GM18873 (cell line): ENCODE measurements around the gene EPHA1.
A peak's percentile ranks its signal among the peaks of the same experiment; 100 is the strongest.

Experiments used
- ATAC-seq: cut with Tn5 transposase; IDR thresholded peaks from one replicate; pipeline ENCODE4 v1.9.1; 2021; ENCODE audit warnings: mild to moderate bottlenecking, moderate library complexity, moderate number of reproducible peaks; ENCODE audit not compliant: unreplicated experiment, low FRiP score

The EPHA1 gene

DNA sequence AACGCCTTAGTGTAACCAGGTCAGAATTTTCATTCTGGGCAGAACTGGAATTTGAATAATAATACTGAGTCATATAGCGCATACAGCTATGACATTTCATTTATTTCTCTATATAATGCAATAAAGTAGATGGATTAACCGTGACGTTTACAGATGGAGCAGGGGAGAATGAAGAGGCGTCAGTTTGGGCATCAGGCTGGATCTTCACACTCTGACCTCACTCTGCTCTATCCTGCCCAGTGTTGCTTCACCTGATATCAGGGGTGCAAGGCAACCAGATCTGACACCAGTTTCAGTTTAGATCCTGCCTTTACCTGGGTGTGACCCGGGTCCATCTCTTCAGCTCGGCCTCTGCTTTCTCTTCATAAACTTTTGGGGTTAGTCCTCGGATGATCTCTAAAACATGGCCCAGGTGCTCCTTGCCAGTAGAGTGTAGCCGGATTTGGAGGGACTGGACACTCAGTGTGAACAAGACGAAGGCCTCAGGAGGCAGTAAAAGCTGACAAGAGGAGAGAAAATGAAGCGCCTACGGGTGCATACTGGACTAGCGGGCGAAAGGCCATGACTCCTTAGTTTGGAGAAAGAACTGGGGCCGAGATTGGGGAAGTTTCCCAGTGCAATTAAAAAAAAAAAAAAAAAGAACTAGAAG, 28.9 kb downstream of the EPHA1 start:
- peak; percentile 18 for ATAC-seq

DNA sequence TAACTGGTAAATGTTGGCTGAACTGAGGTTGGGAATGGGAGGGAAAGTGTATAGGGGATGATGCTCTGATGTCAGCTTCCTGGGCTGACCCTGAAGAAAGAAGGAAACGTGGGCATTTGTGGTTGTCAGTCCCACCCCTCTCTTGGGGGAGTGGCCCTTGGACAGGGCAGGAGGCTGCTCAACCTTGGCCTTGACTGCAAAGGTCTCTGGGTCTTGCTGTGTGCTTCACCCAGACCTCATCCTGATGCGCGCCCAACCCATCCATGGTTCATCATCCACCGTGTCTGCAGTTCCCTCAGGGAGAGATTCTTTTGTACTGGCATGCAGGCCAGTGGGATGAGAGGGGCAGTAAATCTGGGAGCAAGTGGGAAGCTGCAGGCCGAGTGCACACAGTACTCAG, 32.3 kb downstream of the EPHA1 start:
- no peak for ATAC-seq

DNA sequence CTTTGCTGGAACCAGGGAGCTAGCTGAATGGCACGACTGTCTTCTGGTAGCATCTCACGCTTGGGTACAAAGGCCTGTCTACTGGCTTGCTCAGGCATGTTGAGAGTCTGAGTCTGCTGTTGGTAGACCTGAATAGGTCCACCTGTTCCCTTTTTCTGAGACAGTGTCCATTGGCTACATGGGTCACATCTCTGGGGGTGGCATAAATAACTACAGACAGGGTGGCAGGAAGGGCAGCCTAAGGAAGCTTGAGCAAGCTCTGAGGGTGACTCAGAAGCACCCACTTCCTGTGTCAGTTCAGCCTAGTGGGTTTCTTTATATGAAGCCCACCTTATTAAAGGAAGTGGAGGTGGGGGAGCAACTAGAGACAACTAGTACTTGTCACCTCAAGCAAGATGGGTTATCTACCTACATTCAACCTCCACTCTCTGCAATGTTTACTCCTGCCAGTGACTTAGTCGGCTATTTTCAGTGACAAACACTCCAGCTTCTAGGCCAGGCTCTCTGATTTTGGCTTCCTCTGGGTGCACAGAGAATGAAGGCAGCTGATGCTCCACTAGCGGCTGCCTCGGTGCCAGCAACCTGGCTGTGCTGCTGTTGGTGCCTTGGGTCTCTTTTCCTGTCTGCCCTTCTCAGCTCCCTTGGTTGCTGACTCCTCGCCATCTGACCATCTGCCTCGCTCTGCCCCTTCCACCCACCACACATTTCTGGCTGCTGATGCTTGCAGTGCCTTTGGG, 33.2 kb downstream of the EPHA1 start:
- no peak for ATAC-seq

DNA sequence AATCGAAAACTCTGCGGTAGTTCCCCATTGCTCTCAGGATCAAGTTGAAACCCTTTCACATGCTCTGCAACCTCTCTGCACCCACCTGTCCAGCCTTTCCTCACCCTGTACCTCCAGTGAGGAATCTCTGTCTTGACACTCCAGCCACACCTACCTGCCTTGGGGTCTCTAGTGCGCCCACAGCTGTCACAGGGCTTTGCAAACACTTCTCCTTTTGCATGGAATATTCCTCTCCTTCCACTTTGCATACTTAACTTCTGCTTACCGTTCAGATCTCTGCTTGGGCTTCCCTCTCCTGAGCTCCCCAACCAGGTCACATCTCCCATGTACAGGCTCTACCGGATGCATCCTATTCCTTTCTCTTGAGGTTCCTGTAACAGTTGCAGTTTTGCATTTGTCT, 34.1 kb downstream of the EPHA1 start:
- ATAC-seq, result no peak

DNA sequence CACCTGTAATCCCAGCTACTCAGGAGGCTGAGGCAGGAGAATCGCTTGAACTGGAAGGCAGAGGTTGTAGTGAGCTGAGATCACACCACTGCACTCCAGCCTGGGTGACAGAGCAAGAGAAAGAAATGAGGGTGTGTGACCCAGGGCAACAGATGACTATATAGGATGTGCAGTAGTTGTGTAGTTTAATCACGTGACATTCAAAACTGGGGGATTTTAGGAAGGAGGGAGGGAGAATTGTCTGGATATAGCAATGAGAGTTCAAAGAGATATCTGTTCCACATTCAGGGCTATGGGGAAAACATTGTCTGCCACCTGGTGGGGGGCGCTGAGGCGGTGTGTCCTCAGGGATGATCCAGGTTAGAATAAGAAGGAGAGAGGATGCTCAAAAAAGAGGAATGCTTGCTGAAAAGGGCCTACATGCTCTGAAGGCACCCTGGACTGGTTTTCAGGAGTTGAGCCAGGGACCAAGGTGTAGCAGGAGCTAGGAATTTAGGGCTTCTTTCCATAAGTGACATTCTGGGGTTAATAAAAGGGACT, 35.3 kb downstream of the EPHA1 start:
- no peak for ATAC-seq

DNA sequence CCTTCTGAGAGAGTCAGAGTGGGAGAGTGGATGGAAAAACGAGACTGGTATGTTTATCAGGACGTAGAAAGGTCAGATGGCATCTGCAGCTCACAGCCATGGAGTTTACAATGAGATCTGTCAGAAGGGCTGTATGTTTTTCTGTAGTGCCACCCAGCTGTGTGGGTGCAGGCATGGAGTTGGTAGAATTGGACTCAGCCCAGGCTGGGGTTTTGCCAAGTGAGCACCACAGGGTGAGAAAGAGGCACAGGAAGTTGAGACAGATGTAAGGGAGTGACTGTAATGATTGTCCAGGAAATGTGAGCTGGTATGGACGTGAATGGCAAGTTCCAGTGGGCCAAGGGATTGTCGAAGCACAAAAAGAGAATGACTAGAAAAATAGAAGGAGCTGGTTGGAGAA, 36.6 kb downstream of the EPHA1 start:
- ATAC-seq, result no peak

DNA sequence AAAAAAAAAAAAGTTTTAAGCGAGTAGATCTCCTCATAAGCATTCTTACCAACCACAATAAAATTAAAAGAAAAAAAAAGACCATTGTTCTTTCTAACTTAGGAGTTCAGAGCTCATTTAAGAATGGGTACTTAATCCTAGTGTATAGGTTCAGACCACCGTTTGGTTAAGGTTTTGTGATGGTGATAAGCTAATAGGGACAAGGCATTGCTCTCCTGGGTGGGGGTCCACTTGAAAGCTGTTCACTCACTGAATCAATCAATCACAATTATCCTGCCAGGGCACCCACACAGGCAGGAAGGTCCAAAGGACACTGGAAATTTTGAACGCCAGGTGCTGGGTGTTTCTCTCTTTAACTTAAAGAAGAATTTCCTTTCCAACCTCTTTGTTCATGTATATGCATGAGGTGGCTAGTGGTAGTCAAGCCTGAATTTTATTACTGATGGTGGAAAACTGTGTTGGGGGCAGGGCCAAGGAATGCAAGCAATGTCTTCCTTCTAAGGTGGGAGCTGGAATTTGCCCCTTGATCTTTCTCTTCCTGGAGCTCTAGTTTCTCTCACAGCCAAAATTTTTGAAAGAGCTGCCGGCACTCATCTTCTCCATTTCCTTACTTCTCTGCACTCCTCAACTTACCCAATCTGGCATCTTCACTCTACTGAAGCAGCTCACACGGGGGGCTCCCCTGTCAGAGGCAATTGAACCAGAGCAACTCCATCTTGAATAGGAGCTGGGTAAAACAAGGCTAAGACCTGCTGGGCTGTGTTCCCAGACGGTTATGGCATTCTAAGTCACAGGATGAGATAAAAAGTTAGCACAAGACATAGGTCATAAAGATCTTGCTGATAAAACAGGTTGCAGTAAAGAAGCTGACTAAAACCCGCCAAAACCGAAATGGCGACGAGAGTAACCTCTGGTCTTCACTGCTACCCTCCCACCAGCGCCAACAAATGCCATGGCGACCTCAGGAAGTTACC, 38.7 kb downstream of the EPHA1 start:
- no peak for ATAC-seq

DNA sequence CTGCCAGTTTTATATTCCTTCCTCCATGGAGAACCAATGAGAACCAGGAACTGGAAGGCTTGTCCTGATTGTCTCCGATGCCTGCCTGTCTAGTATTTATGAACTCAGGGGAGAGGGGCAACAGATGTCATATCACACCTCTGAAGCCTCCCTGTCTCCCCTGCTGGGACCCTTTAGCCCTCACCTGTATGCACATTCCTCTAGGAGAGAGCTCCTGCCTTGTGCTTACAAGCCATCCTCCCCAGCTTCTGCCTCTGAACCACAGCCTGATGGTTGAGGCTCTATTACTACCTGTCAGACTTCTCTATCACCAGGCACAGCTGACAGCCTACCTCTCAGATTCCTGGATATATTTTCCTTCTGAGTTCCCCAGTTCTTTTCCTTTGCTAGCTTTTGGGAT, 40.3 kb downstream of the EPHA1 start:
- no peak for ATAC-seq

DNA sequence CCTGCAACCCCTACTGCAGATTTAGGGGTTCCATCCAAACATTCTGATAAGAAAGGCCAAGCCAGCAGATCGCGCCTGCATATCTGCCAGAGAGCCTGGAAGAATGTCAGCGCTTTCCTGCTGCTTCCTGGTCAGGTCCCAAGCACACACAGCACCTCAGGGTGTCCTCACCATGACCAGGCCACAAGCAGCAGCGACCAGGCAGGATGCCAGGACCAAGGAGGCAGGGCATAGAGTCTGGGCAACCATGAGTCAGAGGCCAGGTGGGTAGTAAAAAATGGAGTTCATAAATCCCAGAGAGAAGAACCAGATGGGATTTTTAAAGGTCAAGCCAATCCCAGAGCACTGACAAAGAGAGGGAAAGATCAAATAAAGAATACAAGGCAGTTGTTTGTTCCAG, 40.7 kb downstream of the EPHA1 start:
- no peak for ATAC-seq

DNA sequence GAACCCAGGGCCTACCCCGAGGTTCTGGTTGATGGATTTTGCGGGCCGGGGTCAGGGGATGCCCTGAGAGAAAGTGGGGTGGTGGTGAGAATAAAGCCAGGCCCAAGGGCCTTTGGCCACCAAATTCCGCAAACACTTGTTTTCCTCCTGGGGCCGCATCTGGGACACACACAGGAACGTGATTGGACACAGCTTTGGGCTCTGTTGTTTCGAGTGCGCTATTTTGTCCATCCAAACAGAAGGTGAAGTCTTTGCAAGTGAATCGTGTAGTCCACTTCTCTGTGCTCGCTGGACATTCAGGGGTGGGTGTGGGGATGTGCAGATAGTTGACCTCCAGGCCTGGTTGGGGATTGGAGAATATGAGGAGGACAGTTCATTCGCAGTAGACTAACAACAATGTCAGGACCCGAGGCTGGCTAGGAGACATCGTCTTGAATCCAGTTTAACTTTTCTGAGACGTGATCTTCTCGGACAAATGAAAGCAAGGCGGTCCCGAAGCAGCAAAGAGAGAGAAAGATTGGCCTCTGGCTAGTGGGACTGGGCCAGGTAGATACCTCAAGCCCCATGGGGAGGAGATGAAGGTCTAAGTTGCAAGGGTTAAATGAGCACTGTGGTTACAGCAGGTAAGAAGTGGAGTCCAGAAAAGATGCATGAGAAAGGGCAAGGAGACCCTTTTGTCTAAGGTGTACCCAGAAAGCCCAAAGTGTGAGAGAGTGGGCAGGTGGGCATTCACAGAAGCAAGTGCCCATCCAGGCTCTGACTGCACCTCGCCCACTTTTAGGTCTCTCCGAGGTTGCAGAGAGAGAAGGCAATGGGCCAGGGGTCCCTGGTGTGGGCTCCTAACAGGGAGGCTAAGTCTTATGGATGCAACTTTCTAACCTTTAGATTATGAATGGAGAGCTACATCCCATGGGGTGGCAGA, 45.4 kb downstream of the EPHA1 start:
- no peak for ATAC-seq

DNA sequence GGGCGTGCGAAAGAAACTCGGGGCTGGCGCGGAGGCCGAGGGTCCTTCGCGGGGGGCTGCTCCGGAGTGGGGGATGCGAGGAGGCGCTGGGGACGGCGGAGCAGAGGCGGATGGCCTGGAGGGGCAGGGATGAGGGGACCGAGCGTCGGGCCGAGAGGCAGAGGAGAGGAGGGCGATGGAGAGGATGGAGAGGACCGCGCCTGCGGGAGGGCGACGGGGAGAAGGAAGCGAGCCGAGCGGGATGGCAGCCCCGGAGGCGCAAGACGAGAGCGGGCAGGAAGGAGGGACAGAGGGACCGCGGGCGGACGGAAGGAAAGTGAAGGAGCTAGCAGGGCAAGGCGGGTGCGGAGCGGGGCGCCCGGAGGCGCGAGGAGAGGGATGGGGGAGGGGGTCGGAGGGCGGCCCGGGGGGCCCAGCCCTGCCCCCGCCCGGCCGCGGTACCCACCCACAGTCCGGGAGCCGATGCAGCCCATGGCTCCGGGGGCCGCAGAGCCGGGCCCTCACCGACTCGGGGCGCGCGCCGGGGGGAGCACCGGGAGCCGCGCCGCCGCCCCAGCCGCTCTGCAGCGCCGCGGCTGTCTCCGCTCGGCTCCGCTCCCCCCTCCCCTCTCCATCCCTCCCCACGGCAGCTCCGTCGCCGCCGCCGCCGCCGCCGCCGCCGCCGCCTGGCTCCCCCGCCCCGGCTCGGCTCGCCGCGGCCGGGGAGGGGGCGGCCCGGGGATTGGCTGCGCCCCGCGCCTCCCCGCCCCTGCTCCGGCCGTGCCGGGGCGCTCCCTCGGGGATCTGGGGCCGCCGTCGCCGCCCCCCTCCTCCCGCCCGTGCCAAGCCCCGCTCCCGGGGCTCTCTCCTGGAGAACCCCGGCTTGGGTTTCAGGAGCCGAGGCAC, 46.3 kb downstream of the EPHA1 start, which contains the start of gene FAM131B:
Gene FAM131B (minus strand): TSS at position 583 of the 885 bp plus-strand sequence. CDS start 110 bp downstream, at position 473.
- ATAC-seq, result no peak

DNA sequence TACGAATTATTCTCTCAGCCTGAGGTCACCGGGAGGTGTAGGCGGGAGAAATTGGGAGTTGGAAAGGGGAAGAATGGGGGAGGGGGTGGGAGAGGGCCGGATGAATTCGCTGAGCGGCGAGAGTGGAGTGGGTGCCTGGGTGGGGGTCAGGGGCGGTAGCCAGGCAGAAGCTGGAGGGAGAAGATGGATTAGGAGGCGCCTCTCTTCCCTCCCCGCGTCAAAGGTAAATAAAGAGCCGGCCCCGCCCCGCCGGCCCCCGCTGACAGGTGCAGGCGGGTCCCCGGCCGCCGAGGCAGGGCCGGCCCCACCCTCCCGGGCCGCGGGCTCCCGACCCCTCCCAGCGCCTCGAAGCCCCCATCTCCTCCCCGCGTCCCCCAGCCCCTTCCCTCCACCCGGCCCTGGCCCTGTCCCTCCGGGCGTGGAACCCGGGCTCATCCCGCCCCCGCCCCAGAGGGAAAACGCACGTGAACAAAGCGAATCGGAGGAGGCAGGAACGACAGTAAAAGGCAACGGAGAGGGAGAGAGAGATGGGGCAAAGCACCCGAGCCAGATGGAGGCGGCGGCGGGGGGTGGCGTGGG, 47.0 kb downstream of the EPHA1 start:
- ATAC-seq, result no peak

DNA sequence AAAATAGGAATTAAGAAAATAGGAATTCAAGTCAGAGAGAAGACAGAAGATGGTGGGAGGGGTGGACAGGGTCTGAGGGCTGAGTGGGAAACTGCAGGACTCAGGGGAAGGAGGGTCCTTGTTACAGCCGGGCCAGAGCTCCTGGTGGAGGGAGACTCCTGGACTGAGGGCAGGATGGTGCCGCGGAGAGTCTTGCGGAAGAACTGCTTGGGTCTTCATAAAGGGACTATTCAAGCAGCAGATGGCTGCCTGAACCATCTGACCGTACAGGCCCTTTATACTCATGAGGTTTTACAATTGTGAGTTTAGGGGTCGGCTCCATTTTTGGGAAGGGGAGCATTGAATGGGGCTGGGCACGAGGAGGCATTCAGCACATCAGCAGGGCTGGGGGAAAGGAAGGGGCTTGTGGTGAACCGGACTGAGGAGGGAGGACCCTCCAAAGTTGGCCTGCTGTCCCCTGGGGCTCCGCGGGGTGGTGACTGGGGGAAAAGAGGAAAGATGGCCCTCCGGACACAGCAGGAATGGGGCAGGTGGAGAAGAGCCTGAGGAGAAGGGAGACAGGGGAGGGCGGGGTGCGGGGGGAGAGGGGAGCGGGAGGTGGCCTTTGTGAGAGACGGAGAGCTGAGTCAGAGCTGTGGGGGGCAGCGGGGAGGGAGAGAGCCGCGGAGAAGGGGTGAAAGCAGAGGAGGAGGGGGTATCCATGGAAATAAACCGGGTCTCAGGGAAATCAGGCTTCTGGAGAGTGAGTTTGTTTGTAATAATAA, 47.7 kb downstream of the EPHA1 start:
- no peak for ATAC-seq

DNA sequence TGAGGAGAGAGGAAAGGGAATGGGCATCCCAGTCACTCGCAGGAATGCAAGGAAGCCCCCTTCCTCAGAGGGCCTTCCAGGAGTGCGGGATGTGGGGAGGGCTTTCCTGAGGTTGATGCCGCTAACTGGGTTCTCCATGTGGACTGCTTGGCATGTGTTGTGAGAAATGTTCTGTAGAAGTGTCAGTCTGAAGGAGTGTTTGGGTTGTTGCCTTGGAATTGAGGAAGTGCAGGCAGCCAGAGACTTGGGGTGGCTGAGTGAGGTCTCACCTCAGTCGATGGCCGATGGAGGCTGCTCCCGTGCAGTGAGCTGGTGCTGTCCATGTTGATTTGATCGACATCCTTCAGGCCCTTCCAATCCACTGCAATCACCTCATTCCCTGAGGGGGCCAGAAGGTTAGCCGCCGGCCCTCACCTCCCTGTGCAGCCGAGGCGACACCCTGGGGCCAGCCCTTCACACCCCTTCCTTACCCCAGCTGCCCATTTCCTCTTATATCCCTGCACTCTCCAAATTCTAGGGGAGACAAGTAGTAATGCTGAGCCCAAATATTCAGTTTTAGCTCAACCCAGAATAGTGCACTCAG, 48.8 kb downstream of the EPHA1 start:
- no peak for ATAC-seq

DNA sequence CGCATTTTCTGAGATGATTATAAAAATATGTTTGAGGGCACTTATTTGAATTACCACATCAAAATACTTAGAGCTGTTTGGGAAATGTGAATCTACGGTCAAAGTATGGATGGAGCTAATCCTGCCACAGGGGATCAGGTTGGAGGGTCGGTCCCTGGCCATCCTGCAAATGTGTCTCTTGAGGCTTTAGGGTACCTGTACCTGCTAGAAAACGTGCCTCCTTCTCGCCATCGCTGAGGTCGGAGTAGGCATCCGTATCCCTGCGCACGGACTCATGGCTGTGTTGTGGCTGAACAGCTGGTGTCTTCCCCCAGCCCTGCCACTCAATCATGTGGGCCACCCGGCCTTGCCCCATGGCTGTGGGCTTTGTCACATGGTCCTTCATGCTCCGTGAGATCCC, 50.0 kb downstream of the EPHA1 start:
- ATAC-seq, result no peak

DNA sequence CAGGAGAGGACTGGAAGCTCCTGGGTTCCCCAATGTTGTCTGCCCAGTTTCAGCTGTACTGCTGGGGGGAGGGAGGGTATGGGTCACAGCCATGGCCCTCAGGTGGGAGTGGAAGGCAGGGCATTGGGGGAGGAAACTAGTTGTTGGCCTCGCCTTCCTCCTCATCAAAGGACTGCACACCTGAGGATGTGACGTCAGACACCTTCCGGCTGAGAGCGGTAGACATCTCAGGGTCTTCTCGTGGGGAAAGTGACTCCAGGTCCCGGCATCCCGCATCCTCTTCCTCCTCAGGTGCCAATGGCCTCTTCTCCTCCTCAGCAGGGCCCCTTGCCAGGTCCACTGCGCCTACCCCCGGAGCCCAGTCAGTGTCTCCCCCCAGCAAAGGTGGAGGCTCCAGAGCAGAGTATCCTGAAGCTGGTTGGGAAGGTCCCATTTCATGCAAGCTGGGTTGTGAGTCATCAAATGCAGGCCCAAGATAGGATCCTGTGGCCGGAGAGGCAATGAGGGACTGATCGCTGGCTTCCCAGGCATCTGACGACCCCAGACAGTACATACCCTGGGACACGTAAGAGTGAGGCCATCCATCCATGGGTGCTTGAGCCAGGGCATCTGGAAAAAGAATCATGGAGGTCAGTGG, 52.1 kb downstream of the EPHA1 start:
- no peak for ATAC-seq
